NCI-H1436 treated with DMSO at 0.1 percent for 48 hours (cell line): ENCODE results near the gene MYEOV.

Experiments
- DNase-seq: peaks from one replicate; lab custom pipeline; 2025; lab: John Stamatoyannopoulos, UW

Gene MYEOV

GRCh38 chr11:69293819-69294505, at the start of gene MYEOV:
Gene MYEOV (plus strand): TSS chr11:69294155. CDS start chr11:69295355, 1,200 bp downstream.
- DNase-seq, result no peak

DNA sequence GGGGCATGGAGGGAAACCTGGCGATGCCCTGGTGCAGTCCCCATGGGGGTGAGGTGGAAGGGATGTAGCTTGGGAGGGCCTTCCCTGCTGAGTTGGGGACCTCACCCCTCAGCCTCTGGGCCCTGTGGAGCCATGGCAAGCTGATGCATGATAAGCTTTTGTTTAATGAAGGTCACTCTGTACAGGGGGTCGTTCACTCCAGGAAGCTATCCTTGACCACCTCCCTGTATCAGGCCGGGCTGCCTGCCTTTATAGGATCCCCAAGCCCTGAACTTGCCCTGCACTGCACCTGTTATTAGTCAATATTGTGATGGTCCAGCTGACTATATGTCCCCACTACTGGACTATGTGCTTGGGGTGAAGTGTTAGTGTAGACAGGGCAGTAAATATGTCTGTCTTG, 49.7 kb upstream of the MYEOV start:
- no peak for DNase-seq

DNA sequence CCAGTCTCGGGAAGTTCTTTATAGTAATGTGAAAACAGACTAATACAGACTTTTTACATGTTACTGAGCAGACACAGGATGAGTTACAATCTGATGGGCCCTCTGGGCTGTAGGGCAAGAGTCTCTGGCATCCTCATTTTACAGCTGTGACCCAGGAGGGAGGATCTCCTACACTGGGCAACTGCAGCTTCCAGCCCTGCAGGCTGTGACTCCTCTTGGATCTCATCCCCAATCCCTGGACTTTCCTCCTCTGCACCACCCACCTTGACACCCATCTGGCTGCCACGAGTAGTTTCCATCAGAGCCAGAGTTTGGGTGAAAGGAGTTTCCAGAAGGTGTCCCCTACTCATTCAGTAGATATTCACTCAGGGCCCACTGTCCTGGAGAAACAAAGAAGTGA, 48.9 kb upstream of the MYEOV start:
- DNase-seq, result no peak

DNA sequence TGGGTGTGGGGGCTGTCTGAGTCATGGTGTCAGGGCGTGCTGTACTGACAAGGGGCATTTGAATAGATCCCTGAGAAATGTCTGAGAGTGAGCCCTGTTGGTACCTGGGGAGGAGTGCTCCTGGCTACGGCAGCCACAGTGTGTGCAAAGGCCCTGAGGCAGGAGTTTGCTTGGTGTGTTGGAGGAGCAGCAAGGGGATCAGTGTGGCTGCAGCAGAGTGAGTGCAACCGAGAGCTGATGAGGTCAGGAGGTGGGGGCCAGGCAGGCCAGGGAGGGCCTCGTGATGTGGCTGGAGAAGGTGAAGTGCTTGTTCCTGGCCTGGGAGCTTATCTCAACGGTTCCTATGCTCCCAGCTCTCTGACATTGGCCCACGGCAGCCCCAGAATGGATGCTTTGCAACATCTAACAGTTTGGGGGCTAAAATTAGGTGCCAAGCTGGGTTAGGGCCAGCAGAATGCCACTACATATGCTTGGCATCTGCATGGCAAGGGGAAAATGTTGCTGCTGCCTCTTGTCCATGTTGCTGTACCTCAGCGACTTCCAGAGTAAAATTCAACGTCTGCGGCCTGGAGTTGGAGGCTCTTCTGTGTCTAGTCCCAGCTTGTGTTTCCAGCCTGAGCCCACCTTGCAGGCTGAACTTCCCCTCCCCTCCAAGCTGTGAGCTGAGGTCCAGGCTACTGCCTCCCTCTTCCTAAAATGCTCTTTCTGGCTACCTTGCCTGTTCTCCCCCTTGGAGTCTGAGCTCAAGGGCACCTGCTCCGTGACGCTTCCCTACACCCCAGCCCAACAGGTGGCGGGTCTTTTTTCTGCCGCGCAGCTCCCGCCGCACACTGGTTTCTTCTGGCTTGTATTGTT, 48.2 kb upstream of the MYEOV start:
- DNase-seq, result no peak

DNA sequence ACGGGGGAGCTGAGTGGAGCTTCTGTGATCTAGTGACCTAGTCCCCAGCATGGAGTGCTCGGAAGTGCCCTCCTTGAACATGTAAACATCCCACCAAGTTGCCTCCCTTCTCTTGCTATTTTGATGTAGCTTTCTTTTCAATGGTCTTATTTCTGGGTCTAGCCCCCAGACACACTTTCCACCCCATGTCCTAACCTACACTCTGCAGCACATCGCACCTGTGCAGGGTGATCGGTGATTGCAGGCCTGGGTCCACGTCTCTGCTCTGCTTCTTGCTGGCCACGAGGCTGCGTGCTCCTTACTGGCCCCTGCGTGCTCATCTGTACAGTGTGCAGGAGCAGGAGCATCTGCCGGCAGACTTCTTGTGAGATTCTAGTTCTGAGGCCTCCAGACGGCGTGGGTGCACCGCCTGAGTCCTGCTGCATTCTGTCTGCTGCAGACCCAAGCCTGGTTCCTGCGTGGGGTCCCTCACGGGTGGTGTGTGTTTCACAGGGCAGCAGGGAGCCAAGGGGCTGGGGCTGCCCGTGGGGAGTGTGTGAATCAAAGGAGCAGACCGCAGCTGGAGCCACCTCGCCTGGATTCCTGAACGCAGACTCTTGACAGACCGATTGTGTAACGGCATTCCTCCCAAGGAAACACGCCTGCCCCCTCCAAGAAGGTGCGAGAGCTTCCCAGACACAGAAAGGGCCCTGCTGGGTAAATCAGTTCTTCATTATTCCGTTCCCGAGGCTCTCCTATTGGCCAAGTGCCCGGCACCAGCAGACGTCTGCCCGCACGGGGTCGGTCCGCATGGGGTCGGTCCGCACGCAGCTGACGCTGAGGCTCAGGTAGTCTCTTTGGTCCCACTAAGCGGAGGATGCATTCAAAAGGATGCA, 44.4 kb upstream of the MYEOV start:
- DNase-seq, result no peak

DNA sequence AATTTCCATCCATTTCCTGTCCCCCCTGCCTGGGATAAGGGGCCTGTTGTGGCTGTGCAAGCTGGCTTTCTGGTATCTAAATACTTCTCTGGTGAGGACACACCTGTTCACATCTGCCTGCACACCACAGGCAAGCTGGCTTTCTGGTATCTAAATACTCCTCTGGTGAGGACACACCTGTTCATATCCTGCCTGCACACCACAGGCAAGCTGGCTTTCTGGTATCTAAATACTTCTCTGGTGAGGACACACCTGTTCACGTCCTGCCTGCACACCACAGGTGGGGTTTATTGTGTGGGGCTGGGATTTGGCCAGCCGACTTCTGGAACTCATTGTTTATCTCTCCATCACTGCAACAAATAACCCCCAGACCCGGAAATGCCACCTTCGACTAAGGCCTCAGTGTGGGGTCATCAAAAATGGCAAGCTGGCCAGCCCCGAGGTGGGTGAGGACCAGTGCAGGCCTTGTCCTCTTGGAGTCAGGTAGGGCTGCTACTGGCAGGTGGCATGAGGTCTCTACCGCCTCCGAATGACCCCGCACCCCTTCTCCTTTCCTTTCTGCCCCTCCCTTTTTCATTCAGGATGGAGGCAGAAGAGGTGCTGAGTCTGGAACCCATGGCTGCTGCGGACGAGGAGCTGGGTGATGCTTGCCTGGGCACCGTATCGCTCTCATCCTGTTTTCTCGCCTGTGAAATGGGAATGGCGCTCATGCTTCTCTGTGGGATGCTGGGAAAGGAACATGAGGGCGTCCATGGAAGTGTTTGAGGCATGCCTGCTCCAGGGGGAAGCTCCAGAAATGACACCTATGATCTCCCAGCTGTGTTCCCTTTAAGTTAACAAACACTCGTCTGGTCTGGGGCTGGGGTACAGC, 43.5 kb upstream of the MYEOV start:
- no peak for DNase-seq

GRCh38 chr11:69251057-69251393, 42.9 kb upstream of the MYEOV start:
- no peak for DNase-seq

- no peak for DNase-seq
Observed at GRCh38 chr11:69251639-69252489, 42.1 kb upstream of the MYEOV start.

GRCh38 chr11:69252490-69252837, 41.5 kb upstream of the MYEOV start:
- DNase-seq, result no peak

- no peak for DNase-seq
Observed at GRCh38 chr11:69253028-69253427, 40.9 kb upstream of the MYEOV start.

- no peak for DNase-seq
Observed at GRCh38 chr11:69257134-69257533, 36.8 kb upstream of the MYEOV start.

GRCh38 chr11:69257838-69258658, 35.9 kb upstream of the MYEOV start:
- DNase-seq, result no peak

DNA sequence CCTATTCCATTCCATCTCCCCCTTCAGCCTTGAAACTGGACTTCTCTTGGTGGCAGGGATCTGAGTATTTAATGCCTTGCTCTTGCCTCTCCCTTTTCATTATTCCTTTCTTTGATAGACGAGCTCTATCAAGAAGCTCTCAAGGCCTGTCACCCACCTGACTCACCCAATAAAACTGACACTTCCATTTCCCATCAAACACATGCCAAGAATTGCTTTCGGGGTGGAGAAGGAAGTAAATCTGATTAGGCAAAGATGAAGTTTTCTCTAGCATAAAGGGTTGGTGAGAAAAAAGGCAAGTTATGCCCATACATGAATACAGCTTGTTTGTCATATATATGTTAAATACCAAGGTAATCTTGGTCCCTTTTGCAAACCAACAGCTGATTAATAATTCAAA, 34.9 kb upstream of the MYEOV start:
- no peak for DNase-seq

DNA sequence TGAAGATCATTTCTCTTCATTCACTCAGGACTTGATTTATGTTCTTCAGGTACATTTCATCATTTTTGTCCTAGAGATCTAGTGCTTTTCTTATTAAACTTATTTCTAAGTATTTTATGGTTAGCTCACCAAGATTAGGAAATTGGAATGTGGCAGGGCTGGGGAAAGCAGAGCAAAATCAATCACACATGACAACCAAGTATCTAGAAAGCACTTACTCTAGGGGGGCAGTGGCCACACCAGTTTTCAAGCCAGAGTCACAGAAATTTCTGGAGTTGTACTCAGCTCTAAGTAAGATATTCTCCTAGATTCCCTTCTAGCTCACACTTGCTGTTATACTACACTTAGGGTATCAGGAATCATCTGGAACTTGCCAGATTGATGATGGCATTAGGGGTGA, 33.3 kb upstream of the MYEOV start:
- DNase-seq, result no peak

DNA sequence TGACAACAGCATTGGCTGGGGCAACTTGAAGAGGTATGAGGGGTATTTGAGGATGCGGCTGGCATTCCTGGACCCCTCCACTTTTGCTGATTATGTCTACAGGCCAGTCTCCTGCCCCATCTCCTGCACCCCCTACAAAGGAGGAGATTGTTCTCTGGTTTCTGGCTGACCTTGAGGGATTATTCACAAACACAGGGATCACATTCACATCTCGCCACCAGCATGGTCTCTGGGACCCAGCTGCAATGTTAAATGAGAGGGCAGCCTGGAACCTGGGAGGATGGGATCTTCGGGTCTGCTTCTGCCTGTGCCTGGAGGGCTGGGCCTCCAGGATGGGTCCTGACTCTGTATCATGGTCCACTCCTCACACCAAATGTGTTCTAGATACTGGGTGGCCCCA, 32.8 kb upstream of the MYEOV start:
- DNase-seq, result no peak

GRCh38 chr11:69262918-69263735, 30.8 kb upstream of the MYEOV start:
- DNase-seq, result no peak

- no peak for DNase-seq
Observed at GRCh38 chr11:69263736-69264052, 30.3 kb upstream of the MYEOV start.

DNA sequence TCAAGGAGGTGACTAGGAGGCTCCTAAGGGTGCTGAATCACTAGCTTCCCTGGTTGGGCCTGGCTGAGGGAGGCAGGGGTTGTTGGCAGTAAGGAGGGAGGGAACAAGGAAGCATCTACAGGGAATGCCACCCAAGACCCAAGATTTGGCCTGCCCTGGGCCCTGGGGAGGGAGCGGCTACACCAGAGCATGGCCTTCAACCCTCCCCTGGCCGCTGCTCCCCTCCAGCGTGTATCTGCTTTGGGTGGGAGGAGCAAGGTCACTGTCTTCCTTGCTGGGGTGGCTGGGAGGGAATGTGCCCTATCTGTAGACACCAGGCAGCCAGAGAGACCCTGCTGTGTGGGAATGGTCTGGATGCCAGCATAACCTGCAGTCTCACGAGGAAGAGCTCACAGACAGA, 29.5 kb upstream of the MYEOV start:
- DNase-seq, result no peak

- DNase-seq, result no peak
Observed at GRCh38 chr11:69265210-69265609, 28.7 kb upstream of the MYEOV start.
